Neutrophil (primary cell): Measurements from ENCODE around the gene PHGDH.

Source experiments
- H3K27ac ChIP-seq: fragments of 200-600 bp; sonication (generic); 2 replicates; pipeline ENCODE4 v1.5.1; 2016; ENCODE audit warnings: mild to moderate bottlenecking, moderate library complexity
- H3K27me3 ChIP-seq: fragments of 200-600 bp; sonication (generic); 2 replicates; pipeline ENCODE4 v1.6.0; 2016; ENCODE audit warnings: mild to moderate bottlenecking
- H3K36me3 ChIP-seq: fragments of 200-600 bp; sonication (generic); 2 replicates; pipeline ENCODE4 v1.5.1; 2017
- H3K4me1 ChIP-seq, 2 experiments: fragments of 200-600 bp in 1 of 2; sonication (generic) in 1 of 2; 1 replicate in 1 of 2; 2 replicates in 1 of 2; pipeline versions ENCODE4 v1.5.1 to v1.6.1; 2013 to 2016; ENCODE audit warnings: low read depth in 1 of 2, low read length in 1 of 2, mild to moderate bottlenecking in 1 of 2, moderate library complexity in 1 of 2; ENCODE audit not compliant: control insufficient read depth in 1 of 2, insufficient read depth in 1 of 2
- H3K4me3 ChIP-seq, 2 experiments: fragments of 200-600 bp in 1 of 2; sonication (generic) in 1 of 2; 1 replicate in 1 of 2; 2 replicates in 1 of 2; pipeline ENCODE4 v1.5.1; 2013 to 2016; ENCODE audit warnings: low read depth in 1 of 2, low read length in 1 of 2, mild to moderate bottlenecking in 1 of 2, moderate library complexity in 1 of 2
- H3K9me3 ChIP-seq: fragments of 200-600 bp; sonication (generic); 2 replicates; pipeline ENCODE4 v1.5.1; 2016
- CTCF ChIP-seq: fragments of 200-600 bp; sonication (generic); IDR thresholded peaks from 2 replicates; pipeline ENCODE4 v1.5.1; 2016; ENCODE audit warnings: antibody characterized with exemption

The PHGDH gene

DNA sequence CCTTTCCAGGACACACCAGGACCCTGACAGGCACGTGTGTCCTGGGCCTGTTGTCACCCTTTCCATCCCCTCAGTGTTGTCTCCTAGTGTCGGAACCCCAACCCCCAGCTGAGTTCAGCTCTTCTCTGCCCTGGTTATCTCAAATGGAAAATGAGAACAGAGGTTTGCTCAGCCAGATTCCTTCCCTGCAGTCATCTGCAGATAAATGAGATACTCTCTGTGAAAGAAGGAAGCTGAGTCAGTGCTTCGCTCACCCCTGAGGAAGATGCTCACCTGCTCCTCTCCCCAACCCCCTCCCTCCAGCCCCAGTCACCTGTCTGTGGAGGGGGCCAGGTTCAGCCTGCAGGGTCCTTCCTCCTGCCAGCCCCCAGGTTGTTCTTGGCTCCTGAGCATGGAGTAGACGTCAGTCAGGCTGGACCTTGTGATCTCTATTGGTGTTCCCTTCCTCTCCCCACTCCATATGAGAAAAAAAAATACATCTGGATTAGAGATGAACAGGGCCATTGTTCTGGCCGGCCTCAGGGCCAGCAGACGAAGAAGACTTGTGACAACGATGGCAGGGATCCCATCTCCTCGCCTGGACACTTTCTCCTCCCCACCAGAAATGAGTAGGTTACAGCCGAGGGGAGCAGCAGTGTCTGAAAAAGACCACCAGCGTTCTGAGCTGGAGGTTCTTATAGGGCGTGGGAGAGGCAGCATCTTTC is 20.9 kb downstream of the PHGDH start:
- H3K36me3 ChIP-seq: no peaks in the 10 kb centered on the region
- H3K27me3 ChIP-seq: no peaks in the 10 kb centered on the region
- H3K9me3 ChIP-seq: no peaks in the 10 kb centered on the region
- H3K4me3 ChIP-seq: no peak overlapping the region
- H3K27ac ChIP-seq: no peak overlapping the region
- no peaks in the 10 kb centered on the region for H3K4me1 ChIP-seq
- no peak for TF ChIP-seq CTCF

GRCh38 chr1:119733754-119734153 is 22.0 kb downstream of the PHGDH start:
- Histone ChIP-seq H3K9me3 (no peaks in the 10 kb centered on the region), H3K4me3 (no peak overlapping the region), H3K36me3 (no peaks in the 10 kb centered on the region), H3K4me1 (no peaks in the 10 kb centered on the region), H3K27ac (no peak overlapping the region), H3K27me3 (no peaks in the 10 kb centered on the region)
- no peak for TF ChIP-seq CTCF

DNA sequence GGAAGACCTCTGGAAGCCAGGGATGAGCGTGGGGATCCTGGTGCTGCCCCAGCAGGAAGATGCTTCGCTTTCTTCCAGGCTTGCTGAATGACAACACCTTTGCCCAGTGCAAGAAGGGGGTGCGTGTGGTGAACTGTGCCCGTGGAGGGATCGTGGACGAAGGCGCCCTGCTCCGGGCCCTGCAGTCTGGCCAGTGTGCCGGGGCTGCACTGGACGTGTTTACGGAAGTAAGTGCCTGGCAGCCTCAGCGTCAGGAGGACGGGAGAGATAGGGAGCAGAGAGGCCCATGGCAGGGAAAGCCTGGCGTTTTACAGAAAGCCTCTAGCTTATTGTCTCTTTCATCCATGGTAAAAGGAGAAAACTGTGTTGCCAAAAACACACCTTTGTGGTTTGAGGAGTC is 23.5 kb downstream of the PHGDH start:
- no peaks in the 10 kb centered on the region for H3K4me1 ChIP-seq
- H3K27ac ChIP-seq: no peak overlapping the region
- no peaks in the 10 kb centered on the region for H3K9me3 ChIP-seq
- no peaks in the 10 kb centered on the region for H3K36me3 ChIP-seq
- no peaks in the 10 kb centered on the region for H3K27me3 ChIP-seq
- no peak for TF ChIP-seq CTCF
- no peak overlapping the region for H3K4me3 ChIP-seq

DNA sequence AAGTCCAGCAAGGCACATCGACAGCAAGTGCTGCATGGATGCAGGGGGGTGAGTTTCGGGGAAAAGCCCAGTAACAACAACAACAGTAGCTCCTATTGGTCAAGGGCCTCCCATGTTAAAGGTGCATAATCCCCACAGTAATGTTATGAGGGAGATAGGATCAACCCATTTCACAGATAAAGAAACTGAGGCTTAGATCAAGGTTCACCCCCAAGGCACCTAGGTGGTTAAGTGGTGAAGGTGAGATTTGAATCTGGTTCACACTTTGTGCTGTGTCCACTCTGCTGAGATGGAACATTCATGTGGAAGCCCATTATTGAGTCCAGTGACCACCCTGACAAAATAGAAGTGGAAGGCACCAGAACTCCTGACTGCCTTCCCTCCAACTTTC is 24.9 kb downstream of the PHGDH start:
- no peak overlapping the region for H3K4me3 ChIP-seq
- no peaks in the 10 kb centered on the region for H3K36me3 ChIP-seq
- no peaks in the 10 kb centered on the region for H3K27me3 ChIP-seq
- no peak overlapping the region for H3K27ac ChIP-seq
- TF ChIP-seq CTCF: no peak
- H3K9me3 ChIP-seq: no peaks in the 10 kb centered on the region
- no peaks in the 10 kb centered on the region for H3K4me1 ChIP-seq

- Histone ChIP-seq H3K27me3 (no peaks in the 10 kb centered on the region), H3K4me3 (no peak overlapping the region), H3K9me3 (no peaks in the 10 kb centered on the region), H3K4me1 (no peaks in the 10 kb centered on the region), H3K27ac (no peak overlapping the region), H3K36me3 (no peaks in the 10 kb centered on the region)
- no peak for TF ChIP-seq CTCF
Observed at GRCh38 chr1:119737040-119737682, 25.4 kb downstream of the PHGDH start.
